Measurements from ENCODE around the gene HSFX3.

GRCh38 chrX:149505671-149506070, 44.1 kb downstream of the HSFX3 start:
- TF ChIP-seq, protein P1, sequence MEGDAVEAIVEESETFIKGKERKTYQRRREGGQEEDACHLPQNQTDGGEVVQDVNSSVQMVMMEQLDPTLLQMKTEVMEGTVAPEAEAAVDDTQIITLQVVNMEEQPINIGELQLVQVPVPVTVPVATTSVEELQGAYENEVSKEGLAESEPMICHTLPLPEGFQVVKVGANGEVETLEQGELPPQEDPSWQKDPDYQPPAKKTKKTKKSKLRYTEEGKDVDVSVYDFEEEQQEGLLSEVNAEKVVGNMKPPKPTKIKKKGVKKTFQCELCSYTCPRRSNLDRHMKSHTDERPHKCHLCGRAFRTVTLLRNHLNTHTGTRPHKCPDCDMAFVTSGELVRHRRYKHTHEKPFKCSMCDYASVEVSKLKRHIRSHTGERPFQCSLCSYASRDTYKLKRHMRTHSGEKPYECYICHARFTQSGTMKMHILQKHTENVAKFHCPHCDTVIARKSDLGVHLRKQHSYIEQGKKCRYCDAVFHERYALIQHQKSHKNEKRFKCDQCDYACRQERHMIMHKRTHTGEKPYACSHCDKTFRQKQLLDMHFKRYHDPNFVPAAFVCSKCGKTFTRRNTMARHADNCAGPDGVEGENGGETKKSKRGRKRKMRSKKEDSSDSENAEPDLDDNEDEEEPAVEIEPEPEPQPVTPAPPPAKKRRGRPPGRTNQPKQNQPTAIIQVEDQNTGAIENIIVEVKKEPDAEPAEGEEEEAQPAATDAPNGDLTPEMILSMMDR (IDR thresholded peaks at IDR 0.05): no peak
- no peak for TF ChIP-seq POLR2A (IDR thresholded peaks at IDR 0.05)
